Brain microvascular endothelial cell (primary cell): ENCODE data around the gene EPAS1.

Experiments used
- DNase-seq: peaks from one replicate; pipeline ENCODE4 v3.0.0-alpha.2; 2020
- H3K27ac ChIP-seq: fragments of 250-450 bp; sonication (Bioruptor Pico); 2 replicates; pipeline ENCODE4 v1.5.1; 2020; ENCODE audit warnings: mild to moderate bottlenecking, moderate library complexity
- H3K27me3 ChIP-seq: fragments of 250-450 bp; sonication (Bioruptor Pico); replicated peaks from 2 replicates; pipeline ENCODE4 v1.5.1; 2020; ENCODE audit warnings: mild to moderate bottlenecking
- H3K36me3 ChIP-seq: fragments of 250-450 bp; sonication (Bioruptor Pico); replicated peaks from 2 replicates; pipeline ENCODE4 v1.5.1; 2020; ENCODE audit warnings: mild to moderate bottlenecking
- H3K4me3 ChIP-seq: 2 replicates; pipeline ENCODE4 v1.5.1; 2011; ENCODE audit warnings: low read depth, mild to moderate bottlenecking, control low read depth, low read length, moderate library complexity
- in situ Hi-C: cut with HindIII; loops from 2 replicates; pipeline ENCODE4 v1.10.0; 2017; ENCODE audit warnings: low sequenced_read_pairs, low pct_ligation_motif_present
- TF ChIP-seq, protein P1 (sequence below): IDR thresholded peaks from 2 replicates; pipeline ENCODE4 v1.5.1; 2011; ENCODE audit warnings: low read depth, mild to moderate bottlenecking, moderate library complexity, low read length, control low read depth, inconsistent platforms; ENCODE audit errors: missing control alignments

Gene EPAS1

DNA sequence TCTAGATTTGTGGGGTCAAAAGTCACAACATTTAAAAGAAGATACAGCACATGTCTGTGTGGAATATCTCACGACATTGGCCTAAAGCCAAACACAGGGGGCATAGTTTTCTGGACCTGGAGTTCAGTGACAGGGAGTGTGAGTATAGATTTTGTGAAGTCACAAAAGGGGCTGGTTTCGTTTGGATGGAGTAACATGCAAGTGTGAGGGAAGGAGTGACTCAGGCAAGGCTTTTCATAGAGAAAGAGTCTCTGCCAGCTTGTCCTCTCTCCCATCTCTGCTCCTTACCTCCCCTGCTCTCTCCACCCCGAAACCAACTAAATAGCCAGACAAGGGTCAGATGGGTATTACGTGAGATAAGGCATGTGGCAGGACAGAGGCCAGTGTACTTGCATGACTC is 3.7 kb upstream of the EPAS1 start:
- in situ Hi-C loops, result no loop called here
- no peaks in the 10 kb centered on the region for H3K27me3 ChIP-seq
- H3K4me3 ChIP-seq, result no peak overlapping the region
- no peak for DNase-seq
- TF ChIP-seq, protein P1, sequence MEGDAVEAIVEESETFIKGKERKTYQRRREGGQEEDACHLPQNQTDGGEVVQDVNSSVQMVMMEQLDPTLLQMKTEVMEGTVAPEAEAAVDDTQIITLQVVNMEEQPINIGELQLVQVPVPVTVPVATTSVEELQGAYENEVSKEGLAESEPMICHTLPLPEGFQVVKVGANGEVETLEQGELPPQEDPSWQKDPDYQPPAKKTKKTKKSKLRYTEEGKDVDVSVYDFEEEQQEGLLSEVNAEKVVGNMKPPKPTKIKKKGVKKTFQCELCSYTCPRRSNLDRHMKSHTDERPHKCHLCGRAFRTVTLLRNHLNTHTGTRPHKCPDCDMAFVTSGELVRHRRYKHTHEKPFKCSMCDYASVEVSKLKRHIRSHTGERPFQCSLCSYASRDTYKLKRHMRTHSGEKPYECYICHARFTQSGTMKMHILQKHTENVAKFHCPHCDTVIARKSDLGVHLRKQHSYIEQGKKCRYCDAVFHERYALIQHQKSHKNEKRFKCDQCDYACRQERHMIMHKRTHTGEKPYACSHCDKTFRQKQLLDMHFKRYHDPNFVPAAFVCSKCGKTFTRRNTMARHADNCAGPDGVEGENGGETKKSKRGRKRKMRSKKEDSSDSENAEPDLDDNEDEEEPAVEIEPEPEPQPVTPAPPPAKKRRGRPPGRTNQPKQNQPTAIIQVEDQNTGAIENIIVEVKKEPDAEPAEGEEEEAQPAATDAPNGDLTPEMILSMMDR, result no peak
- H3K36me3 ChIP-seq, result no peaks in the 10 kb centered on the region
- no peak overlapping the region for H3K27ac ChIP-seq

DNA sequence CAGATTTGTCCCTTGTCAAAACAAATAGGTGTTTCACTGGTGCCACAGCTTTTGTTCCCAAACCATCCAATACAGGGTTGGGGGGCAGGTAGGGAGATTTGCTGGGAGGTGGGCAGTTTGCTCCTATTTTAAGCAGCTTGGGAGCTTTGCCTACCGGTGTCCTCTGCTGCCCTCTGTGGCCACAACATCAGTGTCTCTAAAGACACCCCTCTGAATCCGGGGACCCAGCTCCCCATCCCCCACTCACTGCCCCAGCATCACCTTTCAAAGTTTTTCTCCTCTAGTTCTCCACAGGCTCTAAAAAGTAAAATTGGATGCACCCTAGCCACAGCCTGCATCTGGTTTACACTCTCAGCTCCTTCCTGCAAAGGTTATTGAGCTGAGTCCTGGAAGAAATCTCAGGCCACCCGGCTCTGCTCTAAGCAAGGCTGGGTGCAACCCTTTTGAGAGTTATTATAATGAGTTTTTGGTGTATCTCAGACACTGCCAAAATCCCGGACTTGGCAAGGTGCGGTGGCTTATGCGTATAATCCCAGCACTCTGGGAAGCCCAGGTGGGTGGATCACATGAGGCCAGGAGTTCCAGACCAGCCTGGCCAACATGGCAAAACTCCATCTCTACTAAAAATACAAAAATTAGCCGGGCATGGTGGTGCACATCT is 2.9 kb upstream of the EPAS1 start:
- TF ChIP-seq, protein P1, result peak; percentile 63
- H3K4me3 ChIP-seq, result no peak overlapping the region
- in situ Hi-C loops, result no loop called here
- H3K36me3 ChIP-seq, result no peaks in the 10 kb centered on the region
- no peak for DNase-seq
- H3K27me3 ChIP-seq, result no peaks in the 10 kb centered on the region
- H3K27ac ChIP-seq, result no peak overlapping the region

DNA sequence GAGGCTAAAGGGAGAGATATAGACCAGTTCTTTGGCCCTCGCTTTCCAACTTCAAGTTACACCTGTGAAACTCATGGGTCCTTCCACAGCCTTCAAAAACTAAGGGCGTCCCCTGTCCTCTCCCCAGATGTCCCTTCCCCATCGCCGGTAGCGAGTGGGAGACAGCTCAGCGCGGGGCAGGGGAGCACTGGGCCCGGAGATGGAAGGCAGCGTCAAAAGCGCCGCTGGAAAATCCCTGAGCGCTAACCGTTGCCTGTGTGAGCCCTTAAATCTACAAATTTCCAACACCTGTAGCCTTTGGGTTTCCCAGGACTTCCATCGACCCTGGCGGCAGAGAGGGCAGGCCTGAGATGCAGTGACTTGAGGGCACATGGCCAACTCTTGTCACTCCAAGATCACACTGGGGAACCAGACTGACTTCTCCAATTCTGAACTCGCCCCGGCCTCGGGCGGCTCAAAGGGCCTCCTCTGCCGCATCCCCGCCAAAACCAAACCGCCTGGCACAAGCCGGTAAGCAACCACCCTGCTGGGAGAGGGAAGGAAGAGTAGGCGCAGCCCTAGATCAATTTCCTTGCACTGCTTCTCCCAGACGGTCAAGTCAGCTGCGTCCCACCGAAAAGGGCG is 879 bp upstream of the EPAS1 start:
- TF ChIP-seq, protein P1, result no peak
- Histone ChIP-seq H3K36me3 (no peaks in the 10 kb centered on the region), H3K27me3 (no peaks in the 10 kb centered on the region), H3K4me3 (peak overlapping the region; percentile 58), H3K27ac (peak overlapping the region; percentile 69)
- in situ Hi-C loops, result no loop called here
- DNase-seq, result no peak

DNA sequence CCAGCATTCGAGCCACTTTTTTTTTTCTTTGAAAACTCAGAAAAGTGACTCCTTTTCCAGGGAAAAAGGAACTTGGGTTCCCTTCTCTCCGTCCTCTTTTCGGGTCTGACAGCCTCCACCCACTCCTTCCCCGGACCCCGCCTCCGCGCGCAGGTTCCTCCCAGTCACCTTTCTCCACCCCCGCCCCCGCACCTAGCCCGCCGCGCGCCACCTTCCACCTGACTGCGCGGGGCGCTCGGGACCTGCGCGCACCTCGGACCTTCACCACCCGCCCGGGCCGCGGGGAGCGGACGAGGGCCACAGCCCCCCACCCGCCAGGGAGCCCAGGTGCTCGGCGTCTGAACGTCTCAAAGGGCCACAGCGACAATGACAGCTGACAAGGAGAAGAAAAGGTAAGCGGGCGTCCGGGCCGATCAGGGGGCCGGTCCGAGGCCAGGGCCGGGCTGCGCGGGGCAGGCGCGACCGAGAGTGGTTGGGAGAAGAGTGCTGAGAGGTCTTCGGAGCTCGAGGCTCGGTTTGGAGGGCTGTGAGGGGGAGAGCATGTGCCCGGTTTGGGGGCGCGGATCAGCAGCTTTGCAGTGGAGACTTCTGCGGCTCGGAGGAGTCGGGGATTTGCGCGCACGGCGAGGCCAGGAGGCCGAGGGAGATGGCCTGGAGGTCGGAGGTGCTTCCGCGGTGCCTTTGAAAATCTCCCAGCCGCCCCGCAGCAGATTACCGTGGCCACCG is 502 bp downstream of the EPAS1 start:
- no peak for DNase-seq
- peak overlapping the region; percentile 78 for H3K4me3 ChIP-seq
- H3K27me3 ChIP-seq, result no peaks in the 10 kb centered on the region
- H3K27ac ChIP-seq, result peak overlapping the region; percentile 69
- TF ChIP-seq, protein P1, result no peak
- in situ Hi-C loops, result no loop called here
- no peaks in the 10 kb centered on the region for H3K36me3 ChIP-seq

DNA sequence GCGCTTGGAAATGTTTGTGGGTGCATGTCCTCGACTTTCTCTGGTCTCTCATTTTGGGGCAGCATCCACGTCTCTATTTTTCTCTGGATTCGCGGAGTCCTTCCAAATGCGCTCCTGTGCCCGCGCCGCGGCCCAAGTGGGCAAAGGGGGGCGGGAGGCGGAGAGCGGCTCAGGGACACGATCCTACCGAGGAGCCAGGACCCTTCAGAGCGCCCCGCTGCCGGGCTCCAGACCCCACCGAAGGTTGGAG is 990 bp downstream of the EPAS1 start:
- in situ Hi-C loops, result no loop called here
- DNase-seq, result no peak
- TF ChIP-seq, protein P1, result no peak
- Histone ChIP-seq H3K27ac (peak overlapping the region; percentile 69), H3K4me3 (peak overlapping the region; percentile 78), H3K36me3 (no peaks in the 10 kb centered on the region), H3K27me3 (no peaks in the 10 kb centered on the region)
